ENCODE data around the gene SNX27. TPM values are rescaled to one million over a fixed set of nuclear protein-coding genes. Genes with fewer than 3 reads are reported as not detected.

Gene SNX27
- total RNA-seq, 4 donors from 2014 or later: 35.7 to 44.6 (median 41.7) TPM

DNA sequence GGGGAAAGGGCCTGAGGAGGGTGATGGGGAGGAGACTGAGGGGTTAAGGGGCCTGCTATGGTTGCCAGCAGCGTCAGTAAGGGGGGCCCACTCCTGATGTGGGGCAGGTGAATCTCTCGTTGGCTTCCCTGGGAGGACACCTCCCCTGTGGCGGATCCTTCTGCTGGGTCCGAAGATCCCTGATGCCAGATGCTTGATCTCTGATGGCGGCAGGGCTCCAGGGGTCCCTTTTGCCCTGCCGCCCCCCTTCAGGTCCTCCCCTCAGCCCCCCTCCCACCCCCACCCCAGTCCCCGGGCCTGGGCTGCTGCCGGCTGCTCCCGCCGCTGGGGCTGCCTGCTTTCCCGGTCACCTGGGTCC is 104.5 kb downstream of the SNX27 start:
- DNase-seq (ENCODE audit: low spot score in 2 of 2): no peak
- peaks cover 0 to 30% (median 7%) of the 10 kb centered on the region in 4 donors for H3K4me1 ChIP-seq
- 4 to 11% methylated on average over 8 to 9 of the region's 11 CpGs for WGBS, 2 donors
- H3K27me3 ChIP-seq: peaks cover 0 to 62% of the 10 kb centered on the region in 2 donors
- no peaks in the 10 kb centered on the region for H3K36me3 ChIP-seq
- H3K4me3 ChIP-seq: no peak overlapping the region
- H3K9me3 ChIP-seq: no peaks in the 10 kb centered on the region
- TF ChIP-seq EP300 (IDR thresholded peaks at IDR 0.05): no peak
- TF ChIP-seq, protein P1, sequence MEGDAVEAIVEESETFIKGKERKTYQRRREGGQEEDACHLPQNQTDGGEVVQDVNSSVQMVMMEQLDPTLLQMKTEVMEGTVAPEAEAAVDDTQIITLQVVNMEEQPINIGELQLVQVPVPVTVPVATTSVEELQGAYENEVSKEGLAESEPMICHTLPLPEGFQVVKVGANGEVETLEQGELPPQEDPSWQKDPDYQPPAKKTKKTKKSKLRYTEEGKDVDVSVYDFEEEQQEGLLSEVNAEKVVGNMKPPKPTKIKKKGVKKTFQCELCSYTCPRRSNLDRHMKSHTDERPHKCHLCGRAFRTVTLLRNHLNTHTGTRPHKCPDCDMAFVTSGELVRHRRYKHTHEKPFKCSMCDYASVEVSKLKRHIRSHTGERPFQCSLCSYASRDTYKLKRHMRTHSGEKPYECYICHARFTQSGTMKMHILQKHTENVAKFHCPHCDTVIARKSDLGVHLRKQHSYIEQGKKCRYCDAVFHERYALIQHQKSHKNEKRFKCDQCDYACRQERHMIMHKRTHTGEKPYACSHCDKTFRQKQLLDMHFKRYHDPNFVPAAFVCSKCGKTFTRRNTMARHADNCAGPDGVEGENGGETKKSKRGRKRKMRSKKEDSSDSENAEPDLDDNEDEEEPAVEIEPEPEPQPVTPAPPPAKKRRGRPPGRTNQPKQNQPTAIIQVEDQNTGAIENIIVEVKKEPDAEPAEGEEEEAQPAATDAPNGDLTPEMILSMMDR (IDR thresholded peaks at IDR 0.05): no peak
- no peak for TF ChIP-seq POLR2A (IDR thresholded peaks at IDR 0.05)
- no peak overlapping the region for H3K27ac ChIP-seq

DNA sequence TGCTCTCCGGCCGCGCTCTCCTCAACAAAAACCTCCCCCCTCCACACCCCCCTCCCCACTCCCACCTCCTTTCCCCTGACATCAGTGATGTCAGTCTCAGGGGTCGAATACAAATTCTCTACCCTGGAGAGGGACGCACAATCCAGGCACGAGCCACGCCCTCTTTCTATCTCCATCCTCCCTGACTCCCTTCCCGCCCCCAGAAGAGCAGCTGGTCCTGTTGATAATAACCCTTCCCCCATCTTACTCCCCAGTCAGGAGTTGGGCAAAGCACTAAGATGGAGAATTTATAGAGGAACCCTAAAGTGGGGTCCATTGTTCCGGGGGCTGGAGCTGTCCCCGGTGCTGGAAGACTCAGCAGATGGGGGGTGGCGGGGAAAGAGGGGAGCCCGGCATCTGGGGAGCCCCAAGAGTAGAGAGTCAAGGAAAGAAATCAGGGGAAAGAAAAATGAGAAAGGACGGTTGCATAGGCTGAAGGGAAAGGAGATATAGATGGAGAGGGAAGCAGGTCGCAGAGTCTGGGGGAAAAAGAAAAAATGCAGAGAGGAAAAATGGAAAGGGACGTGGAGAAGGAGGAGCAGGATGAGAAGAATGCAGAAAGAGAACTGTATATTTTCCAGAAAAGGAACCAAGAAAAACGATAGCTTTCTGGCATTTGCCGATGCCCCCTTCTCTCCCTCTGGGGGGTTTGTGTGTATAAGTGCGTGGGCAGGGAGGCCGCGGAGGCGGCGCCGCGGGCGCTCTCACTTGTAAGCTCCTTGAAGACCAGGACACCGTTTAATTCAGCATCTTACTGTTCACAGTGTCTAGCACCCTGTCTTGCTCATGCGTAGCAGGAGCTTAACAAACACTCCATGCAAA is 105.2 kb downstream of the SNX27 start, which contains the start of gene CELF3:
TSS of gene CELF3 (minus strand) at position 33 of the 861 bp plus-strand sequence. CDS start 783 bp downstream, outside the sequence.
- H3K27me3 ChIP-seq: peaks cover 0 to 57% of the 10 kb centered on the region in 2 donors
- no peak within 1 kb of the TSS for H3K27ac ChIP-seq
- no peak within 1 kb of the TSS for H3K4me3 ChIP-seq
- TF ChIP-seq POLR2A (IDR thresholded peaks at IDR 0.05) (no peak), EP300 (IDR thresholded peaks at IDR 0.05) (no peak)
- TF ChIP-seq, protein P1 (IDR thresholded peaks at IDR 0.05): no peak
- peaks cover 0 to 36% (median 10%) of the 10 kb centered on the region in 4 donors for H3K4me1 ChIP-seq
- DNase-seq (ENCODE audit: low spot score in 2 of 2): no peak
- no peaks in the 10 kb centered on the region for H3K36me3 ChIP-seq
- no peaks in the 10 kb centered on the region for H3K9me3 ChIP-seq
- 5 to 8% methylated on average over 27 of the region's 27 CpGs for WGBS, 2 donors

DNA sequence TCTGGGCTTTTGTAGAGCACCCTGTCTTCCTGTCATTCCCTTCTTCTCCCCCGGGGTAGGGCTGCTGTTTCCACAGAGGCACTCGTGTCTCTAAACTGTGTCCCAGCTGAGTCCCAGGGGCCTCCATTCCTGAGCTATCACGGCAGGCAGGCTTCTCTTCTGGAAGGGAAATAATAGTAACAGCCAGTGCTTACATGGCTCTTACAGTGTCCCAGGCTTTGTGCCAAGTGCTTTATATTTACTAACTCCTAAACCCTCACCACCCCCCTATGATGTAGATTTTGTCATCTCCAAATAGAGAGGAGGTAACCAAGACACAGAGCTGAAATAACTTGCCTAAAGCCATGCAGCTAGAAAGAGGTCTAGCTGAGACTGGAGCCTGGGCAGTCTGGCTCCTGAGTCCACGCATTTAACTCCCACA is 106.2 kb downstream of the SNX27 start:
- Histone ChIP-seq H3K4me3 (no peak overlapping the region), H3K36me3 (no peaks in the 10 kb centered on the region), H3K4me1 (peaks cover 0 to 39% (median 10%) of the 10 kb centered on the region in 4 donors), H3K27ac (no peak overlapping the region), H3K27me3 (peaks cover 0 to 49% of the 10 kb centered on the region in 2 donors), H3K9me3 (no peaks in the 10 kb centered on the region)
- TF ChIP-seq EP300 (IDR thresholded peaks at IDR 0.05) (no peak), POLR2A (IDR thresholded peaks at IDR 0.05) (no peak)
- TF ChIP-seq, protein P1 (IDR thresholded peaks at IDR 0.05): no peak
- no peak for DNase-seq (ENCODE audit: low spot score in 2 of 2)
- 30 to 33% methylated on average over 4 of the region's 4 CpGs for WGBS, 2 donors

DNA sequence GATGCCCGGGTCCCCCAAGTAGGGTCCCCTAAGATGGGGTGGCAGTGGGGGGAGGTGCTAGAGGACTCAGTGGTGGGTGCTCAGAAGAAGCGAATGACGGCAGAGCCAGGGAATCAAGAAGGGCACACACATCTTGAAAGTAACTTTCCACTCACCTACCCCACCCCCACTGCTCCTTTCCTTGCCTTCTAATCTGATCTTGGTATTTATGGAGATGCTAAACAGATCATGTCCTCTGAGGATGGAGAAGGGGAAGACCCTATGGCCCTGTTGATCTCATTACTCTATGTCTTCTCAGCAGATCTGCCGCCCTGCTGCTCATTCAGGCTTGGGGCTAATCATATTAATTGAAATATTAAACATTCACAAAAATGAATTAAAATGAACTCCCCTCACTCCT is 106.8 kb downstream of the SNX27 start:
- WGBS, 2 donors: 78 to 81% methylated on average over 4 of the region's 4 CpGs
- Histone ChIP-seq H3K36me3 (no peaks in the 10 kb centered on the region), H3K27ac (peak overlapping the region in 1 of 4 donors; percentile 26), H3K4me1 (peaks cover 0 to 39% (median 10%) of the 10 kb centered on the region in 4 donors), H3K4me3 (no peak overlapping the region), H3K9me3 (no peaks in the 10 kb centered on the region), H3K27me3 (peaks cover 0 to 45% of the 10 kb centered on the region in 2 donors)
- DNase-seq (ENCODE audit: low spot score in 2 of 2): no peak
- TF ChIP-seq, protein P1 (IDR thresholded peaks at IDR 0.05): no peak
- TF ChIP-seq POLR2A (IDR thresholded peaks at IDR 0.05): no peak
- TF ChIP-seq EP300 (IDR thresholded peaks at IDR 0.05): no peak

GRCh38 chr1:151720125-151720524 is 108.3 kb downstream of the SNX27 start:
- Histone ChIP-seq H3K9me3 (no peaks in the 10 kb centered on the region), H3K4me1 (peaks cover 0 to 39% (median 10%) of the 10 kb centered on the region in 4 donors), H3K4me3 (peak overlapping the region in 2 of 4 donors; percentile 51 to 63), H3K27me3 (peaks cover 0 to 36% of the 10 kb centered on the region in 2 donors), H3K27ac (peak overlapping the region in 3 of 4 donors; percentile 65 to 87 (median 76)), H3K36me3 (no peaks in the 10 kb centered on the region)
- DNase-seq (ENCODE audit: low spot score in 2 of 2): no peak
- 44 to 54% methylated on average over 1 of the region's 1 CpG for WGBS, 2 donors
- TF ChIP-seq, protein P1 (IDR thresholded peaks at IDR 0.05): no peak
- TF ChIP-seq EP300 (IDR thresholded peaks at IDR 0.05): no peak
- TF ChIP-seq POLR2A (IDR thresholded peaks at IDR 0.05): no peak
